ENCODE data around the gene LMAN2.

Gene LMAN2

DNA sequence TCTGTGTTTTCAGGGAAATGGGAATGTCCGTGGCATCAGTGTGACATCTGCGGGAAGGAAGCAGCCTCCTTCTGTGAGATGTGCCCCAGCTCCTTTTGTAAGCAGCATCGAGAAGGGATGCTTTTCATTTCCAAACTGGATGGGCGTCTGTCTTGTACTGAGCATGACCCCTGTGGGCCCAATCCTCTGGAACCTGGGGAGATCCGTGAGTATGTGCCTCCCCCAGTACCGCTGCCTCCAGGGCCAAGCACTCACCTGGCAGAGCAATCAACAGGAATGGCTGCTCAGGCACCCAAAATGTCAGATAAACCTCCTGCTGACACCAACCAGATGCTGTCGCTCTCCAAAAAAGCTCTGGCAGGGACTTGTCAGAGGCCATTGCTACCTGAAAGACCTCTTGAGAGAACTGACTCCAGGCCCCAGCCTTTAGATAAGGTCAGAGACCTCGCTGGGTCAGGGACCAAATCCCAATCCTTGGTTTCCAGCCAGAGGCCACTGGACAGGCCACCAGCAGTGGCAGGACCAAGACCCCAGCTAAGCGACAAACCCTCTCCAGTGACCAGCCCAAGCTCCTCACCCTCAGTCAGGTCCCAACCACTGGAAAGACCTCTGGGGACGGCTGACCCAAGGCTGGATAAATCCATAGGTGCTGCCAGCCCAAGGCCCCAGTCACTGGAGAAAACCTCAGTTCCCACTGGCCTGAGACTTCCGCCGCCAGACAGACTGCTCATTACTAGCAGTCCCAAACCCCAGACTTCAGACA lies 57.5 kb downstream of the LMAN2 start:
- H3K4me1 ChIP-seq (ENCODE audit: control insufficient read depth, low read length), result peaks cover 56% of the 10 kb centered on the region
- H3K4me2 ChIP-seq (ENCODE audit: low read length), result no peak overlapping the region
- no peaks in the 10 kb centered on the region for H3K9me3 ChIP-seq (ENCODE audit: control insufficient read depth, insufficient read depth, low read length)
- no peaks in the 10 kb centered on the region for H3K9me2 ChIP-seq (replicated peaks; ENCODE audit: control insufficient read depth, low read length)
- H4K20me1 ChIP-seq (ENCODE audit: control insufficient read depth, insufficient read depth, low read depth, low read length), result no peaks in the 10 kb centered on the region
- H3F3A ChIP-seq (ENCODE audit: control insufficient read depth, insufficient read depth), result peaks cover 31% of the 10 kb centered on the region
- TF ChIP-seq EZH2phosphoT487 (IDR thresholded peaks at IDR 0.05; ENCODE audit: borderline replicate concordance, low read length), result no peak
- TF ChIP-seq, protein P1, sequence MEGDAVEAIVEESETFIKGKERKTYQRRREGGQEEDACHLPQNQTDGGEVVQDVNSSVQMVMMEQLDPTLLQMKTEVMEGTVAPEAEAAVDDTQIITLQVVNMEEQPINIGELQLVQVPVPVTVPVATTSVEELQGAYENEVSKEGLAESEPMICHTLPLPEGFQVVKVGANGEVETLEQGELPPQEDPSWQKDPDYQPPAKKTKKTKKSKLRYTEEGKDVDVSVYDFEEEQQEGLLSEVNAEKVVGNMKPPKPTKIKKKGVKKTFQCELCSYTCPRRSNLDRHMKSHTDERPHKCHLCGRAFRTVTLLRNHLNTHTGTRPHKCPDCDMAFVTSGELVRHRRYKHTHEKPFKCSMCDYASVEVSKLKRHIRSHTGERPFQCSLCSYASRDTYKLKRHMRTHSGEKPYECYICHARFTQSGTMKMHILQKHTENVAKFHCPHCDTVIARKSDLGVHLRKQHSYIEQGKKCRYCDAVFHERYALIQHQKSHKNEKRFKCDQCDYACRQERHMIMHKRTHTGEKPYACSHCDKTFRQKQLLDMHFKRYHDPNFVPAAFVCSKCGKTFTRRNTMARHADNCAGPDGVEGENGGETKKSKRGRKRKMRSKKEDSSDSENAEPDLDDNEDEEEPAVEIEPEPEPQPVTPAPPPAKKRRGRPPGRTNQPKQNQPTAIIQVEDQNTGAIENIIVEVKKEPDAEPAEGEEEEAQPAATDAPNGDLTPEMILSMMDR (IDR thresholded peaks at IDR 0.05; ENCODE audit: low read depth, low read length, poor library complexity, severe bottlenecking), result no peak
- H3K79me2 ChIP-seq (ENCODE audit: control insufficient read depth, low read length), result 0 out of 2 replicates have a peak, but pooled peaks cover 6% of the 10 kb centered on the region
- no peak overlapping the region for H3K27ac ChIP-seq (ENCODE audit: low read depth, low read length)
- no peak overlapping the region for H3K4me3 ChIP-seq (ENCODE audit: low read length)
- H3K27me3 ChIP-seq (ENCODE audit: control insufficient read depth, low read length), result no peaks in the 10 kb centered on the region
- H3K36me3 ChIP-seq (ENCODE audit: control insufficient read depth, low read length), result peaks cover 93% of the 10 kb centered on the region

DNA sequence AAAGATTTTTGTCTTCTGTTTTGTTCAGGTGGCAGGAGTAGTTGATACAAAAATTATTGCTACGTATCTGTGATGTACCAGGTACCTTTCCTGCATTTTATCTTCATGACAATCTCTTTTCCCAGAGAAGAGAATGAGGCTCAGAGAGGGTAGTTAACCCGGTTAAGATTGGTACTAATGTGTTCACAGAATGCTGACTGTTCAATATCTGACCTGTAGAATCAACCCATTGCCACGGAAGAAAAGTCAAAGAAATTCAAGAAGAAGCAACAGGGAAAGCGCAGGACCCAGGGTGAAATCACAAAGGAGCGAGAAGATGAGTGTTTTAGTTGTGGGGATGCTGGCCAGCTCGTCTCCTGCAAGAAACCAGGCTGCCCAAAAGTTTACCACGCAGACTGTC lies 59.7 kb downstream of the LMAN2 start:
- Histone ChIP-seq H3K4me1 (ENCODE audit: control insufficient read depth, low read length) (peaks cover 52% of the 10 kb centered on the region), H3K79me2 (ENCODE audit: control insufficient read depth, low read length) (0 out of 2 replicates have a peak, but pooled peaks cover 3% of the 10 kb centered on the region), H3K27me3 (ENCODE audit: control insufficient read depth, low read length) (no peaks in the 10 kb centered on the region), H3K9me2 (replicated peaks; ENCODE audit: control insufficient read depth, low read length) (no peaks in the 10 kb centered on the region), H3K9me3 (ENCODE audit: control insufficient read depth, insufficient read depth, low read length) (no peaks in the 10 kb centered on the region), H4K20me1 (ENCODE audit: control insufficient read depth, insufficient read depth, low read depth, low read length) (no peaks in the 10 kb centered on the region), H3F3A (ENCODE audit: control insufficient read depth, insufficient read depth) (peaks cover 18% of the 10 kb centered on the region), H3K36me3 (ENCODE audit: control insufficient read depth, low read length) (peaks cover 96% of the 10 kb centered on the region), H3K27ac (ENCODE audit: low read depth, low read length) (0 out of 2 replicates have a peak overlapping the region, but pooled peaks have one; percentile 87), H3K4me2 (ENCODE audit: low read length) (no peak overlapping the region), H3K4me3 (ENCODE audit: low read length) (no peak overlapping the region)
- TF ChIP-seq EZH2phosphoT487 (IDR thresholded peaks at IDR 0.05; ENCODE audit: borderline replicate concordance, low read length), result no peak
- TF ChIP-seq, protein P1 (IDR thresholded peaks at IDR 0.05; ENCODE audit: low read depth, low read length, poor library complexity, severe bottlenecking), result no peak

DNA sequence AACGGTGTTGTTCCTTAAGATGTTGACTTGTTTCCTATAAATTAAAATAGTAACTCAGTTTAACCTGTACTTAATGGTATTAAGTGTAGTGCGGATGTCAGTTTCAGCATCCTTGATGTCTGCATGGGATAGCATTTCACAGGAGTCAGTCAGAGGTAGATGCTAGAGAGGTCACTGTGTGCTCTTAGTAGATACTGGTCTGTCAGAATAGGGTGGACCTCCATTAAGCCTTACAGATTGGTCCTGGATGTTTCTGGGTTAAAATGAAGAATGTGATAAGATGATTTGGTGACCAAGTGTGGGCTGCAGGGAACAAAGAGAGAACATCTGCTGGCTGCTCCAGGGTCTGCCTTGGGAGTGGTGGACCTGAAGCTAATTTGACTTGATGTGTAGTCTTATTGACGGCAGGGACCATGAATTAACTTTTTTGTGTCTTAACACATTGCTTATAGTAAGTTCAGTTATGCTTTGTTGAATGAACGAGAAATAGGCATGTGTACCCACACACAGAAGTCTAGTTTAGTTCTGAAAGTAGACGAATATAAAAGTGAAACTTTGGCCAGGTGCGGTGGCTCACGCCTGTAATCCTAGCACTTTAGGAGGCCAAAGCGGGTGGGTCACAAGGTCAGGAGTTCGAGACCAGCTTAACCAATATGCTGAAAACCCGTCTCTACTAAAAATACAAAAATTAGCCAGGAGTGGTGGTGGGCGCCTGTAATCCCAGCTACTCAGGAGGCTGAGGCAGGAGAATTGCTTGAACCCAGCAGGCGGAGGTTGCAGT lies 60.5 kb downstream of the LMAN2 start:
- Histone ChIP-seq H3K79me2 (ENCODE audit: control insufficient read depth, low read length) (peaks cover 3% of the 10 kb centered on the region; the same call in 1 of the 2 replicates), H3K4me2 (ENCODE audit: low read length) (peak overlapping the region; percentile 57), H3K27ac (ENCODE audit: low read depth, low read length) (peak overlapping the region; percentile 87), H3K4me1 (ENCODE audit: control insufficient read depth, low read length) (peaks cover 52% of the 10 kb centered on the region), H3K9me3 (ENCODE audit: control insufficient read depth, insufficient read depth, low read length) (no peaks in the 10 kb centered on the region), H3K9me2 (replicated peaks; ENCODE audit: control insufficient read depth, low read length) (no peaks in the 10 kb centered on the region), H3K36me3 (ENCODE audit: control insufficient read depth, low read length) (peaks cover 96% of the 10 kb centered on the region), H3K4me3 (ENCODE audit: low read length) (peak overlapping the region; percentile 37), H4K20me1 (ENCODE audit: control insufficient read depth, insufficient read depth, low read depth, low read length) (no peaks in the 10 kb centered on the region), H3F3A (ENCODE audit: control insufficient read depth, insufficient read depth) (peaks cover 18% of the 10 kb centered on the region), H3K27me3 (ENCODE audit: control insufficient read depth, low read length) (no peaks in the 10 kb centered on the region)
- no peak for TF ChIP-seq EZH2phosphoT487 (IDR thresholded peaks at IDR 0.05; ENCODE audit: borderline replicate concordance, low read length)
- TF ChIP-seq, protein P1 (IDR thresholded peaks at IDR 0.05; ENCODE audit: low read depth, low read length, poor library complexity, severe bottlenecking), result no peak
